HG03432 (cell line): ENCODE results near the gene MAP2K5.
A peak's percentile ranks its signal among the peaks of the same experiment; 100 is the strongest.

ENCODE experiments used
- ATAC-seq: cut with Tn5 transposase; IDR thresholded peaks from one replicate; pipeline ENCODE4 v1.9.1; 2021; ENCODE audit warnings: mild to moderate bottlenecking, moderate library complexity; ENCODE audit not compliant: unreplicated experiment

The MAP2K5 gene

DNA sequence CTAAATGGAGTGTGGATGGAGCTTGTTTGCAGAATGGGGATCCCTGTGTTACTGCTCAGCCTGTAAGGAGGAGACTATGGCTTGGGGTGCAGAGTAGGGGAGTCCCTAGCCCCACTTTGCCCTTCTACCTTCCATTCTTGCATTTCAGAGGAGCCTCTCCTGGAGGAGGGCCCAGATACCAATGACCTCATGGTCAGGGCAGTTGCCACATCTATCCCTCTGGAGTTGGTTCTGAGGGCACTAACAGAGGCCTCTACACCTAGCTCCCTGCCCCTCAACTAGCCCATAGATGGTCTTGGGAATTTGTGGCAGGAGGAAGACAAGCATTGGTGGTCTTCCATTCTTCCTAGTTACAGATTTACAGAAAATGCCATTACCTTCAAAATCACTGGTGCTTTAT is 288.9 kb downstream of the MAP2K5 start:
- no peak for ATAC-seq

DNA sequence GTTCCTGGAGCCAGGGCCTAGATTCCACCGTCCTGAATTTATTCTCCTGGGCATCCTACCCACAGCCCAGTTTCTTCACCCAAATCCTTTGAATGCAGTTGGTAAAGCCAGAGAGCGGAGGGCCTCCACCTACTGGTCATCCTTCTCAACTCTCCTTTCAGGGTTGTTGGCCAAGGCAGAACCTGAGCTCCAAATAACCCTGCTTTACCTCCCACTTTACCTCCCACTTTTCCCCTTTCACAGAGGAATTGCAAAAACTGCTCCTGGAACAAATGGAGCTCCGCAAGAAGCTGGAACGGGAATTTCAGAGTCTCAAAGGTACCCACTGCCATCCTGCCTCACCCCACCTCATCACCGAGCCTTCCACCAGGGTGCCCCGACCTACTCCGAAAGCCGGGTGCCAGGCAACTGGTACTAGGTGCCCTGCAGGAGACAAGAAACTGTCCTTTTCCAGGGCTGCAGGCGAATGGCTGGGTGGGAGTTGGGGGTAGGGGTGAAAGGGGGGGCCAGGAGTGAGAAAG is 289.6 kb downstream of the MAP2K5 start:
- no peak for ATAC-seq

DNA sequence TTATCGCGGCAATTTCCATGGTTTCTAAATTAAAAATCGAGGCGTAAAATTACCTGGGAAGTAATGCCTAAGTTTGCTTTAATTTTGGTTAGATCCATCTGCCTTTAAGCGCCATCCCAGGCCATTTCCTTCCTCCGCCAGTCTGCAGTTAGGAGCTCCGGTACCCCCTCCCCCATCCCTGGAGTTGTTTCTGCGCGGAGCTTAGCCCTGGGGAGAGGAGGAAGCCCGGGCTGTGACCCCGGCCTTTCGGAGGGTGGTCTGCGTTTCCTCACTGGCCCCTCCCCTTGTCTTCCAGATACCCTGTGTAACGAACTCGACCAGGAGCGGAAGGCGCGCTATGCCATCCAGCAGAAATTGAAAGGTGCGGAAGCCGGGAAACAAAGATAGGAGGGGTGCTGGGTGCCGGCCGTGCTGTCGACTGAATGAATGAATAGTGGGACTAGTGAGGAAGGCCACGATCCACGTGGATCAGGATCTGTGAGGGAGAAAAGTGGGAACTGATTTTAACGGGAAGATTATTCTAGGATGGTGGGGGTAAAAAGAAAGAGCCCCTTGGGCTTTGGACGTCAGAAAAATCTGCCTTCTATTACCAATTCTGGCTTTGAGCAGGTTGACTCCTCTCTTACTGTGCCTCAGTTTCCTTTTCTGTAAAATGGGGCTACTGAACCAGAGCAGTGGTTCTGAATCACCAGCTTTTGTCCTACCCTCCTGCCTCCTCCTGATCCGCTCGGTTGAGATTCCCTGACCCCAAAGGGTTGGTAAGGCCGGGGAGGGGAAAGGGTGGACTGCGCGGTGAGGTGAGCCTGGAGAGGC is 290.6 kb downstream of the MAP2K5 start:
- no peak for ATAC-seq

DNA sequence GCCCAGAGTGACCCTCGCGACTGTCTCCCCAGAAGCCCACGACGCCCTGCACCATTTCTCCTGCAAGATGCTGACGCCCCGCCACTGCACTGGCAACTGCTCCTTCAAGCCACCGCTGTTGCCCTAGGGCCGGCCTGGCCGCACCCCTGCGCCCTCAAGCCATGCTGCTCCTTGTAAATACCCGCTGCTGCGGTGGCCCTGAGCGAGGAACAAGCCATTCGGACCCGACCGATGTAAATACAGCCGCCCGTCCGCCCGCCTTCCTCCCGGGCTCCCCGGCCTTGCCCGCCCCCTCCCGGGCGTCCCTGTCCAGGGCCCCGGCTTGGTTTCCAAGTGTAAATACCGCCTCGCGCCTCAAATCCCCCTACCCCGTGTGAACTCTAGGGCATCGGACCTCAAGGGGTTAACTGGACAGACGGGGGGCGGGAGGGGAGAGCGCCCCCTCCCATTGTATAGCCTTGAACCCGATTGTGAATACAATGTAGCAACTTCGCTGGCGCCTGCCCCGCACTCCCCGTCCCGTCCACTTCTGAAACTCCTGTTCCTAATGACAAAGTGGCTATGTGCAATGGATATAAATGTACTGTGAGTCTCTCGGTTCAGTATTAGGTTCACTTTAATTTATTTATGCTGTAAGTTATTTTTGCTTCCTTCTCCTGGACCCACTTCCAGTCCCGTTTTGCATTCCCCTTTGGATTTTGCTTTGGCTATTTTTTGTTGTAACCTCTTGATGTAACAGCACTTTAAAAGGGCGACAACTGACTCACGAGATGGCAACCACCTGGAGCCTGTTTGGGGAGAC is 291.4 kb downstream of the MAP2K5 start:
- no peak for ATAC-seq

DNA sequence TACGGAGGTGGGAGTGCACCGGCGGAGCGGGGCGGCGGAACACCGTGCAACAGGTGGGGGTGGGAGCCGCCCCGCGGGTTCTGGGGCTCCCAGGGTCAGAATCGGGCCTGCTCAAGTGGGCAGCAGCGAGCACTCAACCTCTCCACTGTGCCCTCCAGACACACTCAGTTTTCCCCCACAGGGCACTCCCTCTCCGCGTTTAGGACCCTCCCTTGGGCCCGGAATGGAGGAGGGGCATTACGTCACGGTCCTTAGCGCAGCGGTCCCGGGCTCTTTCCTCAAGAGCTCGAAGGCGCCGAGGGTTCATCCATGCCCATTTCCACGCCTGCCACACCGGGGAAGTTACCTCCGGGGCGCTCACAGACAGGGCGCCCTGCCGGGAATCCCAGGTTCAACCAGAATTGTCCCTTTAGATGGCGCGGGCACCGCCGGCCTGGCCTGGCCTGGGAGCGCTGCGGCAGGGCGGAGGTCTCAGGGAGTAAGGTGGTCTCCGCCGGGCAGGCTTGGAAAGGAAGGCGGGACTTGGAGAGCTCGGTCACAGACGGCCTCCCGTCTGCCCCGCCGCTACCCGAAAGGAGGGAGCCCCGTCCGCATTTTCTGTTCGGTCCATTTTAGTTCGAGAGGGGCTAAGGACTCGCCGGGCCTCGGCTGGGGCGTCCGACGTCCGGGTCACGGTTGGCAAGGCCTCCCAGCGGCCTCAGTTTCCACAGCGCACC is 292.2 kb downstream of the MAP2K5 start:
- ATAC-seq = no peak

DNA sequence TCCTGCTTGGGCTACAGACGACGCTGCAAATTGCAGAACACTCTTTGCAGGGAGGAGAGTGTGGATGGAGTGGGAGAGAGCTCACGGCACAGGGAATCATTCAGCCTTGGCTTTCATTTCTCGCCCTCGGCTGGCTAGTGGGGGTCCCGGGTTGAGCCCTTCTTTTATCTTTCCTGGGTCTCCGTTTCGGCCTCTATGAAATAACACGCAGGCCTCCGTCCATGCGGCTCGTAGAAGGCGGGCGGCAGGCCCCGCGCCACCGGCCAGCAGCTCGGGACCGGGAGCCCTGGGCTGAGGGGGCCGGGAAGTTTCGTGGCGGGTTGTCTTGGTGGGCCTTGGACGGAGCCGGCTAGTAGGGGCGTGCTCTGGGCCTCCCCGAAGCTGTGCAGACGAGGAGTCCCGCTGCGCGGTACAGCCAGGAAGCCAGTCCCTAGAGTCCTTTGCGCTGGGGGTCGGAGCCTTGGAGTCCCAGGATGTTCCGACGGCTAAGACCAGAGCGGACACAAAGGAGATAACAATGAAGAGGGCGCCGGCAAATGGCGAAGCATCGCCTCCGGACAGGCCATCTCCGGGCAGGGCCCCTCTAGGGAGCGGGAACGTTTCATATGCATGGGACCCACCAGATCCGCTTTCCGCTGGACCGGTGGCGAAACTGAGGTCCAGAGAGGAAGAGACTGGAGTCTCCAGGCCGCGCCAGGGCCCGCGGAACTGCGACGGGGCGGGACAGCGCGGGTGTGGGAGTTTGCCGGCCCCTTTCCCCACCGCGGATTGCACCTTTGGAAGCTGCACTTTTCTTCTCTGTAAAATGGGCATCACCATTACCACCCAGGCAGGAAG is 293.0 kb downstream of the MAP2K5 start:
- no peak for ATAC-seq

DNA sequence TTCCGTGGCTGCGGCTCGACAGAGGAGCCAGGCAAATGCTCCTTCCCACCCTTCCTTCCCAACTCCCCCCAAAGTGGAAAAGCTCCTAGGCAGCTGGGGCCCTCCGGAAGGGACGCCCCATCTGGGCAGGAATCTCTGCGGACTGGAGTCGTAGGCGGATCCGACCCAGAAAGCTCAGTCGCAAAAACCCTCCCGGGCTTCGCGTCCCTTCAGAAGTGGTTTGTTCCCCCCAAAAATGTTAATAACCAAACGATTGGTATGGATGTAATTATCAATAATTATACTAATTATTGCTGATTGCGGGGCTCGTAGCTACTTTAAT is 293.6 kb downstream of the MAP2K5 start:
- ATAC-seq = no peak

DNA sequence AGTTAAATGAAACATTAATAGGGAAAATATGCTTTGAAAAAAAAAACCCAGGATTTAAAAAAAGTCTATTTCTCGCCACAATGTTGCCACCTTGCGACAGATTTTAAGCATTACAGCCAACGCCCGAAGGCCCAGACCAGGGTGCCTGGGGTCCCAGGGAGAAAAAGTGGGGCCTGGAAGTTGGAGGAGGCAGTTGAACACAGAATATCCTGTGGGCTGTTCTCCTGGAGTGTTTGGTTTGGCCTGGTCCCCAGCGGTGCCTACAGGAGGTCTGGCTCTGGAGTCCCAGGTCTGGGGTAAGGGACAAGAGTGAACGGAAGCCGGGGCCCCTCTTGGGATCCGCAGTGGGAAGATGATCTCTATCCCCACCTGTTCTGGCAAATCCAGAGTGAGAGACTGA is 294.0 kb downstream of the MAP2K5 start:
- no peak for ATAC-seq

DNA sequence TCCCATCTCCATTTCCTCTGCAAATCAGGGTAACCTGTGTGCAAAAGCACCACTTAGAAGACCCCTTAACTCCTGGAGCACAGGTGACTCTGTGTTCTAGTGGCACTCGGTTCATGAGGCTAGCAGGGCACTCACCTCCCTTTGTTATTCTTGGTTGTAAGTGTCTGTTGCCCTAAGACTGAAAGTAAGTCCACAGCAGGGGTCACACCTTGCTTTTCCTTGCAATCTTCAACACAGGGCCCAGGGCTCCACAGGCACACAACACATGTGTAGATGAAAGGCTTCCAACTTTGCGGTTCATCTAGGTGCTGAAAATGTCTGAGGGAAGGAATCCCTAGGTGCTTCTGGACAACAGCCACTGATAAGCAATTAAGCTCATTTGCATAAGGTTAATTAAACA is 294.5 kb downstream of the MAP2K5 start:
- ATAC-seq = no peak

DNA sequence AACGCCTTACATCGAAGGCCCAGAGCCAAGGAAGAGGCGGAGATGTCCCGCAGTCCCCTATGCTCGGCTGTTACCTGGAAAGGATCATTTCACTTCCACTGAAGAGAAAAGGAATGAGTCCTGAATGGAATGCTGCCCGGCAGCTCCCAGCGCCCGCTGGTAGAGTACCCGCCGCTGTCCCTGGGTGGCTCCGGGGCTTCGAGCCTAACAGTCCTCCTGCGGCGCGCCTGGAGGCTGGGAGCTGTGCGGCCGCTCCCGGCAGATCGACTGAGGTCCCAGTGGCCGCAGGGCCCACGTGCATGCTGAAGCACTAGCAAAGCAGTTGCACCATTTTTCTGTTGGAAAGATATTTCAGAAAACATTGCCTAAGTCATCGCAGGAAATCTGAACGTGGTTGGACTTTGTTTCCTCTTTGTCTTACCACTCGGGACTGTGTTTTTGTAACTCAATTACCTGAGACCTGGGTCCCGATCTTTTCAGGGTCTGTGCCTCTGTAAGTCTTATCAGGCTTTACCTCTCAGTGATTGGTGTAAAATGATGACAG is 296.4 kb downstream of the MAP2K5 start:
- no peak for ATAC-seq

DNA sequence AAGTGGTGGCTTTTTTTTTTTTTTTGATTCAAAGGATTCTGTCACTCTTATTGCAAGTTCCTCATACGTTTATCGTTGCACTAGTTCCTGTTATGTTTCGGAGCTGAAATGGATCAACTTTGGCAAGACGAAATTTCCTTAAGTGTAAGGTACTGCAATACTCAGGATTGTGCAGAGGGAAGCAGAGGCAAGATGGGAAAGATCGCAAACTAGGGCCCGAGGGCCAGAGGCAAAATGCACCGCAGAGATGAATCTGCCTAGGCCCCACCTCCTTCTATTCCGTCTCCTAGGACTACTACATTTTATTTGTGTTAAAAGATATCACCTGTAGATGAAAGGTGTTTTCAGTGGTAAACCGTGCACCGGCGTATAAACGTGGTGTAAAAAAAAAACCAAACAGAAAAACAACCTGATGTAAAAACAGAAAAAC is 297.0 kb downstream of the MAP2K5 start:
- ATAC-seq = peak; percentile 18

DNA sequence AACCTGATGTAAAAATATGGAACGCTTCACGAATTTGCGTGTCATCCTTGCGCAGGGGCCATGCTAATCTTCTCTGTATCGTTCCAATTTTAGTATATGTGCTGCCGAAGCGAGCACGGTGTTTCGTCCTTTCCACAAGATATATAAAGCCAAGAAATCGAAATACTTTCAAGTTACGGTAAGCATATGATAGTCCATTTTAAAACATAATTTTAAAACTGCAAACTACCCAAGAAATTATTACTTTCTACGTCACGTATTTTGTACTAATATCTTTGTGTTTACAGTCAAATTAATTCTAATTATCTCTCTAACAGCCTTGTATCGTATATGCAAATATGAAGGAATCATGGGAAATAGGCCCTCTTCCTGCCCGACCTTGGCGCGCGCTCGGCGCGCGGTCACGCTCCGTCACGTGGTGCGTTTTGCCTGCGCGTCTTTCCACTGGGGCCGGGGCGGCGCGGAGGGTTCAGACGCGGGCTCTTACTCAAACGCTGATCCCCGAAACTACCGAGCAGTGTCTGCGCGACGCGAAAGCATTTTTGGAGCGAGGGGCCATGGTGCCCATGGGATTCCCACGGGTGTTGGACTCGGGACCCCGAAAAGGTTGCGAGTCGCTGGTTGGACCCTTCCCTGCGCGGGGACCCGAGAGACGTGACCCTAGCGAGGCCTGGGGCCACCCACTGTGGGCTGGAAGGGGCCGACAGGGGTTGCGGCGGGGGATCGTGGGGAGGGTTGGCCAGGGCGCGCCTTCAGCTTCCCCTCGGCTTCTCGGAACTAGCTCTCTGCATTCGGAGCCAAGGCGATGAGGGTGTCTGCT is 297.6 kb downstream of the MAP2K5 start, which contains the start of gene RNU6-1:
RNU6-1 (minus strand) TSS at position 117 of the 820 bp plus-strand sequence.
- ATAC-seq = peak; percentile 85

DNA sequence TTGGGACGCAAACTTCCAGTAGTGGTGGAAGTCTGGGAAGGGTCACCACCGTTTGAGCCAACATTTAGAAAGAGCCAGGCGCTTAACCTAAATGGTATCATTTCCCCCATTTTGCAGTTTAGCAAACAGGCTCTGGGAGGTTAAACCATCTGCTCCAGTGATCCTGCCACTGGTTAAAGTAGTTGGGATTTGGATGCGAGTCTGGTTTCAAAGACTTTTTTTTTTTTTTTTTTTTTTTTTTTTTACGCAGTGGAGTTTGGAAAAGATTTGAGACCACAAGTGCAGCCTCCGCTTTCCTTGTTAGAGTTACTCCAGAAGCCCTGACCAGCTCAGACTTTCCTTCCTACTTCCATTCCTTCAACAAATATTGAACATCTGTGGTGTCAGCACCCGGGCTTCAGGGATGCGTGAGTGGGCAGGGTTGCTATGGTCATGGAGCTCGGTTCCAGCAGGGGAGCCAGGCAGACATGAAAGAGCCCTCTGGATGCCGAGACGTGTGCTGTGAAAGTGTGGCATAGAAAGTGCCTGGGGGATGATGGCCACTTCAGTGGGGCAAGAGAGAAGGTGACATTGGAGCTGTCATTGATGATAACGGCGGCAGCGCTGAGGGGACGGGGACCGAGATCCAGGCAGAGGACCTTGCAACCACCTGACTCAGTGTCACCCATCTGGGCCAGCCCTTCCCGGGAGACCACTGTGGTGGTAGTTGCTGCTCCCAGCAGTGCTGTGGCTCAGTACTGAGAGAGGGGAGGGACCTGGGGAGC is 298.4 kb downstream of the MAP2K5 start:
- no peak for ATAC-seq

DNA sequence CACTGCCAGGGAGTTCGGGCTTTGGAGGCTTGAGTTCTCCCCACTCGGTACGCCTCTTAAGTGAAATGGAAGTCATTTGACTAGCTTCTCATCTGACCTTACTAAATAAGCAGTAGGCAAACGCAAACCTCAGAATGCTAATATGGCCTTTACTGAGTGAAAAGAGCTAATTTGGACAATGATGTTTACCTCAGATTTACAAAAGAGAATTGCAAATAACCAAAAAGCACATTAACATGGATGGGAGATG is 298.9 kb downstream of the MAP2K5 start:
- ATAC-seq = no peak

DNA sequence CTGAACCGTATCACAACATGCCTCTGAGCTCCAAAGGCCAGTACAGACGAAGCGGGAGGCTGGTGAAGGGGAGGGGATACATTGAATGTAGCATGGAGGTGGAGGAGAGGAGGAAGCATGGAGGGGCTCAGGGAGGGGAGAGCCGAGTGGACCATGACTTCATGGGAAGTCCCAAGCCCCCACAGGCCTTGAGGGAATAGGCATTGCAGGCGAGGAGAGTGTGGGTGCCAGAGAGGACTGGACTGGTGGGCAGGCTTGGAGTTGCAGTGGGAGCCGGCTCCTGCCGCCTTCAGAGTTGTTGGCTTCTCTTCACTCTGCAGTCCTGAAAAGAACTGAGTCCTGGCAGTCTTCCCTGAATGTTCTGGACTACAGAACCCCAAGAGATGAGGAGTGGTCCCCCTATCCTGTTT is 300.6 kb downstream of the MAP2K5 start:
- no peak for ATAC-seq

DNA sequence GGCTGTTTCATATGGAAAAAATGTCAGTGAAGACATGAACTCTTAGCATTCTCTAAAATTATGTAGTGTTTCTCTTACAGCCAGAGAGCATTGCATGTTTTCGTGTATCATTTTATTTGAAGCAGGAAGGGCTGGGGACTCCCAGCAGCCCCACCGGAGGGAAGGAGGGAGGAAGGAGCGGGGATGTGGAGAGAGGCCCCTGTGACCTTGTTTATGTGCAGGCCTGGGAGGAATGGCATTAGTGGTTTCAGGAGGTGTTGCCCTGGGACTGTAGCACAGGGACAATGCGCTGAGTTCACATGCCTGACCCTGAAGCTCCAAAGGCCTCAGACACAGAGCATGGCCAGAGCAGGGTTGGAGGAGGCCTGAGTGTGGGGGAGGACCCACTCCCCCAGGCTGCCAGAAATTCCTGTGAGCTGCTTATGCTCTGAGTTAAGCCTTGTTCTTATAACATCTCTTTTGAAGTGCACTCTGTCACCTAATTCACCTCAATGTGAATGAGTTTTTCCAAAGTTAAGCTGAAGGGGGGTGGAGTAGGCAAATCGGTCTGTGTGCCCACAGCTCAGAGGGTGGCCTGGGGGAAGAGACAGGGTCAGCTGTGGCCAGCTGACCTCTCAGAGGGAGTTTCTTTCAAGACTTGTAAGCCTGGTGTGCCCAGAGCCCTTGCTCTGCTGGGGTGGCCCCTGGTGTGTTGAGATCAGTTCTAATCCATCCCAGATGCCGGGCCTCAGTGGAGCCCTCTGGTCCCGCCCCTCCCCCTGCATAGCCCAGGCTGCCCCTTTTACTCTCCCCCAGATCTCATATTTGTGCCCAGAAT is 301.3 kb downstream of the MAP2K5 start:
- no peak for ATAC-seq

DNA sequence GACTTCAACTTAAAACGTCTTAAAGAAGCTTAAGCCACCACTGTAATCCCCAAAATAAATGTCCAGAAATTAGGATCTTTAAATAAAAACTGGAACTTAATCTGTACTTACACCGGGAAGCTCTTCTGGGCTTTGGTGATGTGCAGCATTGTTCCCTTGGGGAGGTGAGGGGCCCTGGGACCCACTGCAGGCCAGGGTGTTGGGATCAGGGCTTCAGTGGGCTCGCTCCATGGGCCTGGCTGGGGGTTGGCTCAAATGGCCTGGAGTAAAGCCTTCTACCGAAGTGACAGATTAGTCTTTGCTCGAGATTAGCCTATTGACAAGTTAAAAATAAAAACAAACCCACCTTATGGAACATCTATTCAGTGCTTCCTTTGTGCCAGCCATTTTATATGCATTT is 303.5 kb downstream of the MAP2K5 start:
- no peak for ATAC-seq

DNA sequence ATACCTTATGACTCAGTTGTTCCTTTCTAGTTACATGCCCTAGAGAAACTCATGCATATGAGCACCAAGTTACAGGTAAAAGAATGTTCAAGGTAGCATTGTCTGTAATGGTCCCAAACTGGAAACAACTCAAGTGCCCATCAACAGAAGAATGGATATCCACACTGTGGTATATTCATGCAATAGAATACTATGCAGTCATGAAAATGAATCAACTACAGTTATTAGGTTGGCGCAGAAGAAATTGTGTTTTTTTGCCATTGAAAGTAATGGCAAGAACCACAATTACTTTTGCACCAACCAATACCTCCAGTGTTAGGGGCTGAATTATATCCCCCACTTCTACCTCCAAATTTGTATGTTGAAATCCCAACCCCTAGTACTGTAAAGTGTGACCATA is 307.0 kb downstream of the MAP2K5 start:
- no peak for ATAC-seq
